Sciatic nerve (tissue), 2 donors: Measurements from ENCODE around the gene NODAL. TPM values are rescaled to one million over a fixed set of nuclear protein-coding genes. Genes with fewer than 3 reads are reported as not detected.

Experiments used
- ATAC-seq: fragments of 200-7000 bp; cut with Tn5 transposase; one replicate; pipeline ENCODE4 v1.9.1; 2020; ENCODE audit warnings: mild to moderate bottlenecking, moderate library complexity
- DNase-seq: peaks from one replicate; pipeline ENCODE4 v3.0.0-alpha.2; 2020; ENCODE audit warnings: low spot score
- intact Hi-C: fragments of 100-400 bp; cut with DNase I; formaldehyde crosslinking; loops from one replicate; pipeline ENCODE4 v1.14.2; 2022
- total RNA-seq: library from RNA; stranded (reverse); fragmentation: NEBNext Ultra II Directional; extraction: Animal tissue kit (Norgen Biotek cat#: 25700); gene quantifications from one replicate; pipeline ENCODE4 v1.2.1, GENCODE V29; 2021
- donor health status: DM: no; HTN: no; CAD: no.
- donor health status: DM: no; HTN: no; CAD: no.

Gene NODAL
- total RNA-seq, 1 donor from 2014 or later: not detected

GRCh38 chr10:70466951-70467350 lies 25.5 kb upstream of the NODAL start:
- no peak for DNase-seq
- intact Hi-C loops: loop anchor here (10.0 kb wide), 1 partner anchor 288 kb away; no protein-coding TSS in a partner anchor
- no peak for ATAC-seq

DNA sequence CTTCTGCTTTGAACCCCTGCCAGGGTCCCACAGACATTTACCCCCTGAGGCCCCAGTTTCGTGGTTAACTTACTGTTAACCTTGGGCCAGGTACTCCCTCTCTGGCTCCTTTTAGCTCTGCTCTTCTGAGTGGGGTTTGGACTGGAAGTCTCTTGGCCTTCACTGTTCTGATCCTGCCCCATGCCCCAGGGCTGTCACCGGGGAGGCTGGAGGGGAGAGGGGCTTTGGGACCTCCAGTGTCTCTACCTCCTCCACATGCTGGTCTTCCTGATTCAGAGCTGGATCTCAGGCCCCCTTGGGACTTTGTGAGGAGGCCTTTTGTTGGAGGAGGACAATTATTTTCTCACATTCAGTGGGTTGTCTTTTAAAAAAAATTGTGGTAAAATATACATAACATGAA lies 24.4 kb upstream of the NODAL start:
- no peak for ATAC-seq
- no peak for DNase-seq
- intact Hi-C loops: loop anchor here (10.0 kb wide), 1 partner anchor 289 kb away; no protein-coding TSS in a partner anchor

DNA sequence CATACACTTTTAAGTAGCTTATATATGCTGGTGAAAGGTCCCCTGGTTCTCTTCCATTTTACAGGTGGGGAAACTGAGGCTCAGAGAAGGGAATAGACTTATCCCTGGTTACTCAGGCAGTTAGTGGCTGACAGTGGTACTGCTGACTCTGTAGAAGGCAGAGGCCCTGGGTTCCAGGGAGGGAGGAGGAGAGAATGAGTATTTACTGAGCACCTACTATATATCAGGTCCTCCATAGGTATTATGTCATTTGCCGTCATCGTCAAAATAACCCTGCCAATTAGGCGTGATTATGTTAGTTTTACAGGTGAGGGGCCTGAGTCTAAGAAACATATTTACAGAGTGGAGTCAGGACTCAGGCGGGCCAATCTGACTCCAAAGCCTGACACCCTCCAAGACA lies 23.8 kb upstream of the NODAL start:
- intact Hi-C loops: loop anchor here (10.0 kb wide), 1 partner anchor 290 kb away; no protein-coding TSS in a partner anchor
- DNase-seq (no peak), ATAC-seq (no peak)

DNA sequence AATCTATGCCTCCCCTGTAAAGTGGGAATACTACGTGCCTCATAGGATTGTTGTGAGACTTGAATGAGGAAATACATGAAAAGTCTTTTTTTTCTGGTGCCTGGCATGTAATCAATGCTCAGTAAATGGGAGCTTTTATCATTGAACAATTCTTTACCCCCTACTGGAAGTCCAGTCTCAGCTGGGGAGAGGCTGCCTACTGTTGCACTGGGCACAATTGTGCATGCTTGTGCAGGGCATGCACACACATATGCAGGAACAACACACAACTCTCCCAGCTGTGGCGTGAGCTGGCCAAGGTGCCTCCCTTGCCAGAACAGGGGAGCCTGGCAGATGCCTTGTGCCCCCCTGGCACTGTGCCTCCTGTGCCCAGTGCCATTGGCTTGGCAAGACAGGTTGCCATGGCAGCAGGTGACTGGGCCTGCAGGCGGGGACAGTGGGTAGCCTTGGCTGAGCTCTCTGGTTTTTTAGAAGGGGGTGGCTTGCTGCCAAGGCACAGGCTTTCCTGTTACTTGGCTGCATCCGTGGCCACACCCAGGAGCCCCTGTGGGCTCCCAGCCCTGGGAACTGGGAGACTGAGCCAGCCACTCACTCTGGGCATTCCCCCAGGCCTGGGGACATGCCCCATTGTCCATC lies 21.0 kb upstream of the NODAL start:
- ATAC-seq (peak; percentile 37), DNase-seq (no peak)
- intact Hi-C loops: loop anchor here (5.0 to 10.0 kb wide), 2 partner anchors 80 to 292 kb away; no protein-coding TSS in a partner anchor

GRCh38 chr10:70461397-70462348 lies 20.2 kb upstream of the NODAL start:
- DNase-seq (peak; percentile 72), ATAC-seq (peak; percentile 76)
- intact Hi-C loops: loop anchor here (5.0 to 10.0 kb wide), 2 partner anchors 81 to 293 kb away; no protein-coding TSS in a partner anchor

DNA sequence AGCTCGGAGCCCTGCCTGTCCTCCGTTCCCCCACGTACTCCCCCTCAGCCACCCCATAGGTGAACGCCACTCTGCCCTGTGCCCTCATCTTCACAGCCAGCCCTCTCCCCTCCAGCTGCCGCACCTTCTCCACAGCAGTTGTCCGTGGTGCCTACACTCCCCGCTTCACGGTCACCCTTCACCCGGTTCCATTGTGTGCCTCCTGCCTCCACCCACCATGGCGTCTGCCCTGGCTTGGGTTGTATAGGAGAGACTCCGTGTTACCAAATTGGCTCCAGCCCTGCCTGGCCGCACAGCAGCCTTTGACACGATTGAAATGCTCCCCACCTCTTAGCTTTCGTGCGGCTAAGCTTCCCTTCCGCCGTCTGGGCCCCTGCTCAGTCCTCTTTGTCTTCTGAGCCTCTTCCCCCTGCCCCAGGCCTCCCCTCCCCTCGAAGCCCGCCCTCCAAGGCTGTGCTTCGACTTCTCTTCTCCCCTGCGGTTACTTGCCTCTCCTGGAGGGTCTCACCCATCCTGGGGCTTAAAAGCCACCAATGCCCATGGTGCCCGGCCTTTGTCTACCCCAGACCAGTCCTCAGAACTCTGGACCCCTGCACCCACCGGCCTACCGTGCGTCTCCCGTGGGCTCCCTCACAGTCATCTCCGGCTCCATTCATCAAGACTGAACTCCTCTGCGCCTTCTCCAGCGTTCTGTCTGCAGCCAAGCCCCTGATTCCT lies 18.5 kb upstream of the NODAL start:
- DNase-seq: no peak
- ATAC-seq: peak; percentile 3
- intact Hi-C loops: loop anchor here (5.0 to 10.0 kb wide), 2 partner anchors 82 to 295 kb away; no protein-coding TSS in a partner anchor

DNA sequence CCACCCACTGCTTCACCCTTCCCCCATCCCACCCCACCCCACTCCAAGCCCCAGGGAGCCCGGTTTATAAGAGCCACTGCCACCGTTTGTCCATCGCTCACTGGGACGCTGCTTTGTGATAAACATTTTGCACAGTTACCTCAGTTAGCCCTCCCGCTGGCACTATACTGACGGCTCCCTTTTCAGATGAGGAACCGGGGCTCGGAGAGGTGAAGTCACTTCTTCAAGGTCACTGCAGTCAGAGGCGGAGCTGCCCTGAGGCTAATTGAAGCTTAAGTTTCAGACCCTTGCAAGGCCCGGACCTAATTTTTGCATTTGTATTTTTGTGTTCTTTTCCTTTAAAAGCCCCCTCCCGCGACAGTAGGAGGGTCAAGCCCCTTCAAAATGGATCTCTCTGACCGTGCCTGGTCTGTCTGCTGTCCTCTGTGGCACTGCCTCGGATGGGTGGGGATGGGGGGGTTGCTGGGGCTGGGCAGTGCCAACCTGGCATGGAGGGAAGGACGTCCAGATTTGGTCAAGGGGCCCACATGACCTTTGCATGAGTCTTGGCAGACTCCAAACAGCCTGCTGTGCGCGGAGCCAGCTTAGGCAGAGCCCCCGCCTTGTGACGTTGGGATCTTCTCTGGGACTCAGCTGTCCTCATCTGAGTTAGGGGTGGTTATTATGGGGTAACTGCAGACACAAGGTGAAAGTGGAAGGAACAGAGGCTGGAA lies 17.7 kb upstream of the NODAL start:
- DNase-seq (no peak), ATAC-seq (peak; percentile 3)
- intact Hi-C loops: no loop called here

GRCh38 chr10:70458329-70459060 lies 17.0 kb upstream of the NODAL start:
- ATAC-seq: peak; percentile 59
- peak; percentile 79 for DNase-seq
- intact Hi-C loops: no loop called here

GRCh38 chr10:70457759-70458305 lies 16.4 kb upstream of the NODAL start:
- DNase-seq (no peak), ATAC-seq (no peak)
- intact Hi-C loops: no loop called here

DNA sequence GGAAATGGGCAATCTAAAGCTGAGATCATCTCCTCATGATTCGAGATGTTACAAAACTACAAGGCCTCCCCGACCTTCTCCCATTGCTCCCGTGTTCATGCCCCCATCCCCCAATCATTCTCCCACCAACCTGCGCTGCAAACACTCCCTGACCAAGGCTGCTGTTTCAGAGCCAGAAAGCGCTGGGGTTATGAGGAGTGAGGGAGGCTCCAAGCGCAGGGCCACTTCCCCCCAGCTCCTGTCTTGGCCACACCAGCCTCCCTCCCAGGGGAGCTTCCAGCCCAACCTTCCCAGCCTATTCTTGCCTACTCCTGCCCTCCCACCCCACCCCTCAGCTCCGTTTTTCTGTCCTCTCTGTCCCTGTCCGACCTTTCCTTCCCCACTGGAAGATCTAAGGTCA lies 14.7 kb upstream of the NODAL start:
- DNase-seq: no peak
- intact Hi-C loops: no loop called here
- no peak for ATAC-seq

DNA sequence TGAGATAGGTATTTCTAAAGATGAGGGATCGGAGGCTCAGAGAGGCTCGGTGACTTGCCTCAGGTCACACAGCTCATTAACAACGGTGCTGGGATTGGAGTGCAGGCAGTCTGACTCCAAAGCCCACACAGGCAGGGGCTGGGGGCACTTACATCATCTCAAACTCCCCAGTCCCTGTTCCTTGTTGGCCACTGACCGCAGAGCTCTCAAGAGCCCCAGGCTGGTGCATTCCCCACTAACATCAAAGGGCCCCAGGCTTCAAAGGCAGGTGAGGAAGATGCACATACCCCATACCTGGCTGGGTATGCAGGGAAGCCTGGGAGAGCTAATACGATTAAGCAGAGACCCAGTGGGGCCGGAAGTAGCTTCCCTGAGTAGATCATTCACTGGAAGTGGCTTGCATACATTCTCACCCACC lies 13.7 kb upstream of the NODAL start:
- ATAC-seq (no peak), DNase-seq (no peak)
- intact Hi-C loops: no loop called here

GRCh38 chr10:70448236-70448635 lies 6.8 kb upstream of the NODAL start:
- no peak for ATAC-seq
- intact Hi-C loops: no loop called here
- DNase-seq: no peak

DNA sequence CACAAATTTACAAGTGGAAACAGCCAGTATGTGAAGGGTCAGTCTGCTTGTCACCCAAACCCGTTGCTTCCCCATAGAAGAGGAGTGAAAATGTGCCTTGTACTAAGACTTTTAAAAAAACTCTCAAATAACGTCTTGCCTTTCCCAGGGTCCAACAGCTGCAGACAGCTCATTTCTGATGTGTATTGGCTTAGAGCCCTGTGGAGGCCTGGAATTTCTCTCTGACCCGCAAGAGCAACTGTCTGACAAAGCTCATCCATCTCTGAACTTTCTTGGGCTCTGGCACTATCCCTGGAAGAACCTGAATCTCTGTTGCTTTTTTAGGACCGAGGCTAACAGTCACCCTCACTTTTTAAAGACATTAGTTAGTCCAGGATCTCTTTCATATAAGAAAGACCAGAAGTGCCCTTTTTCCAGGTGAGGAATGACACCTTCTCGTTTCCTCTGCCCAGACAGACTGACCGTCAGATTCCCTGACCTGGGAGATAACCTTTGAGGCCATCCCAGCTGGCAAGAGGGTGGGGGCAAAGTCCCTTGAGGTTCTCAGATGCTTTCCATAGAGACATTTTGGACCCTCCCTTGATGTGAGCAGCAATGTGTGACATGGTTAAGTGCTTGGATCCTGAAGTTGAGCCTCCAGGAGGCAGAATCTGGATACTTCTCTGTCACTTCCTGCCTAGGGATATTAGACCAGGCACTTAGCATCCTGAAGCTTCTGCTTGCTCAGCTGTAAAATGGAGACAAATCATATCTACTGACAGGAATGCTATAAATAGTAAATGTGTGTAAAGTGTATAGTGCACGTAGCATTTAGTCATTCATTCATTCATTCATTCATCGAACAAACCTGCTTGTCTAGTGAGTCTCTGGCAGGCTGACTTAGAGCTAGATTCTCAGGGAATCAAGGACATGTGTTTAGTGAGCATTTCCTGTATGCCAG lies 4.5 kb upstream of the NODAL start:
- no peak for DNase-seq
- ATAC-seq: peak; percentile 16
- intact Hi-C loops: no loop called here

DNA sequence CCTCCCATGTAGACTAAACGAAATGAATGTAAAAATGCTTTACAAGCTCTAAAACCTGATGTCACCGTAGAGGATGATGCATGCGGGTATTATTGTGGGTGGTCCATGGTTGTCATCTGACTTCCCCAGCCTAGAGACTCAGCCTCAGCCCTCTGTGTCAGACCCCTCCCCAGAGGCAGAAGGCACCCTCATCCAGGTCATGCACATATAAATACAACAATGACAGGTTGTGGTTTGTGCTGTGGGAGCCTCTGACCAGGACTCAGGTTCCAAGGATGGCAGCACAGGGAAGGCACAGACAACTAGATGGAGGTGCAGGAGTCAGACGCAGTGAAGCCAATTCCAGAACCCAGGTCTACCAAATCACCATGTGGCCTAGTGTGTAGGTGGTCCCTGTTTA lies 3.3 kb upstream of the NODAL start:
- intact Hi-C loops: loop anchor here (5.0 kb wide), 1 partner anchor 1338 kb away; no protein-coding TSS in a partner anchor
- no peak for DNase-seq
- ATAC-seq: no peak

DNA sequence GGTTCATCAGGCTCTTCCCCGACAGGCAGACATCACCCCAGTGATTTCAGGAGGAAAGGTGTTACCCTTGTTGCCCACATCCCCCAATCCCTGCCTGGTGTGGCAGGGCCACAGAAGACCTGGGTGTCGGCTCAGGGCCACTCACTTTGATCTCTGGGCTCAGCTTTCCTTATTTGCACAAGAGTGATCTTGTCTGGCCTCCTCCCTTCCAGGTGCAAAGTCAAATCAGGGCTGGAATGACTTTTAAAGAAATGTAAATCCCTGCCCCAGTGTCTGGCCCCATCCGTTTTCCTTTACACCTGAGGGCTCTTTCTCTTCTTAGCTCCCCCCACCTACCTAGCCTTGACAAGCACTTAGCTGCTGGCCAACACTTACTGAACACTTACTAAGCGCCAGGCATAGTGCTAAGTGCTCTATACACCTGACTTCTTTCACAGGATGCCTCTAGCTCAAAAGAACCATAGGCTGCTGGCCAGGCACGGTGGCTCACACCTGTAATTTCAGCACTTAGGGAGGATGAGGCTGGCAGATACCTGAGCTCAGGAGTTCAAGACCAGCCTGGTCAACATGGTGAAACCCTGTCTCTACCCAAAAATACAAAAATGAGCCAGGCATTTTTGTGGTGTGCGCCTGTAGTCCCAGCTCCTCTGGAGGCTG lies 979 bp upstream of the NODAL start:
- ATAC-seq: no peak
- DNase-seq: no peak
- intact Hi-C loops: loop anchor here (5.0 kb wide), 1 partner anchor 1340 kb away; no protein-coding TSS in a partner anchor

- no peak for DNase-seq
- ATAC-seq: no peak
- intact Hi-C loops: loop anchor here (5.0 kb wide), 1 partner anchor 1340 kb away; no protein-coding TSS in a partner anchor
These were observed 421 bp upstream of the NODAL start for GRCh38 chr10:70441895-70442309.
